ENCODE data around the gene CAMSAP1.

CAMSAP1 gene

GRCh38 chr9:135888126-135888765 lies 19.1 kb downstream of the CAMSAP1 start:
- TF ChIP-seq YY1 (IDR thresholded peaks at IDR 0.05; ENCODE audit: low read depth) (no peak), NFIC (IDR thresholded peaks at IDR 0.05) (no peak), RAD21 (IDR thresholded peaks at IDR 0.05; ENCODE audit: low read depth) (no peak), EGR1 (IDR thresholded peaks at IDR 0.05) (no peak)

GRCh38 chr9:135887585-135888050 lies 19.7 kb downstream of the CAMSAP1 start:
- TF ChIP-seq NFIC (IDR thresholded peaks at IDR 0.05) (no peak), REST (IDR thresholded peaks at IDR 0.05; ENCODE audit: low read depth) (no peak), ZBTB7A (IDR thresholded peaks at IDR 0.05; ENCODE audit: low read depth) (no peak), CEBPB (IDR thresholded peaks at IDR 0.05) (no peak), TCF12 (IDR thresholded peaks at IDR 0.05; ENCODE audit: low read depth) (no peak), YY1 (IDR thresholded peaks at IDR 0.05; ENCODE audit: low read depth) (no peak), TAF1 (IDR thresholded peaks at IDR 0.05; ENCODE audit: low read depth) (no peak), MAX (IDR thresholded peaks at IDR 0.05) (no peak), EP300 (IDR thresholded peaks at IDR 0.05; ENCODE audit: borderline replicate concordance) (no peak), FOXM1 (IDR thresholded peaks at IDR 0.05; ENCODE audit: borderline replicate concordance, low read depth) (no peak), TEAD4 (IDR thresholded peaks at IDR 0.05) (no peak), CREB1 (IDR thresholded peaks at IDR 0.05; ENCODE audit: low read depth) (no peak)

DNA sequence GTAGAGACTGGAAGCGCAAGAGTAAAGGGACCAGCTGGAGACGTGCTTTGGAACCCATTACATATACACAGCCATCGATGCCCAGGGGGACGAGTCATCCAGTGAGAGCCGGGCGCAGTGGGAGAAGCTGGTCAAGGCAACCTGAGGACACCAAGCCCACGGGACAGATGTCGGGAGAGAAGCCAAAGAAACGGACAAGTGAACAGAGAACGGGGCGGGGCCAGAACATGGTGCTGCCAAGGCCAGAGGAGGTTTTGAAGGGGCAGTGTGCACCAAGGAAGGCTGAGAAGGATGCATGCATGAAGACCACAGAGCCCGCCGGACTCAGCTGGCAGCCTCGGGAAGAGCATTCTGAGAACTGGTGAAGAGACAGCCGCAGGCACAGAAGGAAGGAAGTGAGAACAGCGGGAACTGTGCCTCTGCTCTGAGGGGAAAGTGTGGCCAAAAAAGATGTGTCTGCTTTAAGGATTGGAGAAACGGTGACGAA lies 20.3 kb downstream of the CAMSAP1 start:
- no peak for TF ChIP-seq MAX (IDR thresholded peaks at IDR 0.05)
- TF ChIP-seq YY1 (IDR thresholded peaks at IDR 0.05; ENCODE audit: low read depth) = no peak
- no peak for TF ChIP-seq TCF12 (IDR thresholded peaks at IDR 0.05; ENCODE audit: low read depth)
- no peak for TF ChIP-seq ZBTB7A (IDR thresholded peaks at IDR 0.05; ENCODE audit: low read depth)
- no peak for TF ChIP-seq CREB1 (IDR thresholded peaks at IDR 0.05; ENCODE audit: low read depth)
- TF ChIP-seq CEBPB (IDR thresholded peaks at IDR 0.05) = no peak
- no peak for TF ChIP-seq TAF1 (IDR thresholded peaks at IDR 0.05; ENCODE audit: low read depth)
- no peak for TF ChIP-seq REST (IDR thresholded peaks at IDR 0.05; ENCODE audit: low read depth)
- no peak for TF ChIP-seq EP300 (IDR thresholded peaks at IDR 0.05; ENCODE audit: borderline replicate concordance)
- no peak for TF ChIP-seq EGR1 (IDR thresholded peaks at IDR 0.05)
- no peak for TF ChIP-seq USF1 (IDR thresholded peaks at IDR 0.05)
- no peak for TF ChIP-seq TEAD4 (IDR thresholded peaks at IDR 0.05)

DNA sequence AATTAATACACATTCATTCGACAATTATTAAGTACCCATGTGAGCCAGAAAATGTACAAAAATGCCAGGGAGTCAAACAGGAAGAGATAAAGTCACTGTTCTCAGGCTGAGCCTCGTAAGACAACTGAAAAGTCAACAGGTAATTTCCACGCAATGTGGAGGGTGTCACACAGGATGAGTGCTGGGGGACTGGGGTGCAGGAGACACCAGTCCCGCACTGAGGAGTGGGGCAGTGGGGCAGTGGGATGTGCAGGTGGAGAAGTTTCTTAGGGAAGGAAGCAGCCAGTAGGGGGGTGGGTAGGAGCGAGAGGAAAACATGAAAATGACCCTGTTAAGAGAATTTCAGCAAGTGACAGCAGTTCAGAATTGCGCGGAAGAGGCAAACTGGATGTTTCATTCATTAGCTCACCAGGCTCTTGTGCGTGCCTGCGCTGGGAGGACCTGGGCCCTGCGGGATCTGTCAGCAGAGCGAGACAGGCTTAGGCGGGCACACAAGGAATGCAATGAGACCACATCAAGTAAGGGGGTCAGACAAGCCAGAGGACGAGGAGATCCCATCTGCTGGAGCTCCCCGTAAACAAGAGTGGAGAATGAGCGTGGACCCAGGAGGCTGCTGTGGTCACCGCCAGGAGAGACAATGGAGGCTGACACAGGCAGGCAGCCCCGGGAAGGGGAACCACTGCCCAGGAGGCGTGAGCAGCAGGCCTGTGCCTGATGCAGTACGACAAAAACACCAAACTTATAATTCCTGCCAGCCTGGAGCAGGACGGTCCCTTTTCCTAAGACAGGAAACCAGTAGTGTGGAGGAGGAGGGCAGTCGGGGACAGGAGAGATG lies 21.0 kb downstream of the CAMSAP1 start:
- no peak for TF ChIP-seq YY1 (IDR thresholded peaks at IDR 0.05; ENCODE audit: low read depth)
- TF ChIP-seq EGR1 (IDR thresholded peaks at IDR 0.05) = no peak
- no peak for TF ChIP-seq CREB1 (IDR thresholded peaks at IDR 0.05; ENCODE audit: low read depth)
- no peak for TF ChIP-seq NFIC (IDR thresholded peaks at IDR 0.05)
- TF ChIP-seq TEAD4 (IDR thresholded peaks at IDR 0.05) = no peak
- TF ChIP-seq ZBTB7A (IDR thresholded peaks at IDR 0.05; ENCODE audit: low read depth) = no peak
- TF ChIP-seq TCF12 (IDR thresholded peaks at IDR 0.05; ENCODE audit: low read depth) = no peak
- TF ChIP-seq MAX (IDR thresholded peaks at IDR 0.05) = no peak
- TF ChIP-seq TAF1 (IDR thresholded peaks at IDR 0.05; ENCODE audit: low read depth) = no peak
- no peak for TF ChIP-seq FOXM1 (IDR thresholded peaks at IDR 0.05; ENCODE audit: borderline replicate concordance, low read depth)
- TF ChIP-seq EP300 (IDR thresholded peaks at IDR 0.05; ENCODE audit: borderline replicate concordance) = no peak
- TF ChIP-seq CEBPB (IDR thresholded peaks at IDR 0.05) = no peak
- no peak for TF ChIP-seq REST (IDR thresholded peaks at IDR 0.05; ENCODE audit: low read depth)
- no peak for TF ChIP-seq RAD21 (IDR thresholded peaks at IDR 0.05; ENCODE audit: low read depth)
- TF ChIP-seq USF1 (IDR thresholded peaks at IDR 0.05) = no peak
